ENCODE data around the gene MGRN1.

The MGRN1 gene

DNA sequence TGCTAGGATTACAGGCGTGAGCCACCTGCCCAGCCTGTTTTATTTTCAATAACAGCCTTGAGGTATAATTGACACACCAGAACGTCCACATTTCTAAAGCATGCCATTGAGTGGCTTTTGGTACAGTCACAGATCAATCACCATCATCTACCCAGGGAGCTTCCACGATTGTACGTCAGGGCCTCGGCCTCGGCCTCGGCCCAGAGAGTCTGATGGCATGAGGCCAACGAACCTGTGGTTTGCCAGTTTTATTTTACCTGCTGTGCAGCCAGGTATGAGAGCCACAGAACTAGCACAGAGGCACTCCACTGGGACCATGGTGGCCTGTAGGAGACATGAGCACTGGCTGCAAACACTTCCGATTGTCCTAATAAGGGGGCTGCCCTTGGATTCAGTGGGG lies 18.3 kb upstream of the MGRN1 start (continued):
- TF ChIP-seq, protein P1, sequence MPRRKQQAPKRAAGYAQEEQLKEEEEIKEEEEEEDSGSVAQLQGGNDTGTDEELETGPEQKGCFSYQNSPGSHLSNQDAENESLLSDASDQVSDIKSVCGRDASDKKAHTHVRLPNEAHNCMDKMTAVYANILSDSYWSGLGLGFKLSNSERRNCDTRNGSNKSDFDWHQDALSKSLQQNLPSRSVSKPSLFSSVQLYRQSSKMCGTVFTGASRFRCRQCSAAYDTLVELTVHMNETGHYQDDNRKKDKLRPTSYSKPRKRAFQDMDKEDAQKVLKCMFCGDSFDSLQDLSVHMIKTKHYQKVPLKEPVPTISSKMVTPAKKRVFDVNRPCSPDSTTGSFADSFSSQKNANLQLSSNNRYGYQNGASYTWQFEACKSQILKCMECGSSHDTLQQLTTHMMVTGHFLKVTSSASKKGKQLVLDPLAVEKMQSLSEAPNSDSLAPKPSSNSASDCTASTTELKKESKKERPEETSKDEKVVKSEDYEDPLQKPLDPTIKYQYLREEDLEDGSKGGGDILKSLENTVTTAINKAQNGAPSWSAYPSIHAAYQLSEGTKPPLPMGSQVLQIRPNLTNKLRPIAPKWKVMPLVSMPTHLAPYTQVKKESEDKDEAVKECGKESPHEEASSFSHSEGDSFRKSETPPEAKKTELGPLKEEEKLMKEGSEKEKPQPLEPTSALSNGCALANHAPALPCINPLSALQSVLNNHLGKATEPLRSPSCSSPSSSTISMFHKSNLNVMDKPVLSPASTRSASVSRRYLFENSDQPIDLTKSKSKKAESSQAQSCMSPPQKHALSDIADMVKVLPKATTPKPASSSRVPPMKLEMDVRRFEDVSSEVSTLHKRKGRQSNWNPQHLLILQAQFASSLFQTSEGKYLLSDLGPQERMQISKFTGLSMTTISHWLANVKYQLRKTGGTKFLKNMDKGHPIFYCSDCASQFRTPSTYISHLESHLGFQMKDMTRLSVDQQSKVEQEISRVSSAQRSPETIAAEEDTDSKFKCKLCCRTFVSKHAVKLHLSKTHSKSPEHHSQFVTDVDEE (CRISPR knock-in tag; IDR thresholded peaks at IDR 0.05), result no peak
- TF ChIP-seq ARNTL (CRISPR knock-in tag; IDR thresholded peaks at IDR 0.05; ENCODE audit: borderline replicate concordance, low read depth) (no peak), GLIS3 (CRISPR knock-in tag; IDR thresholded peaks at IDR 0.05) (no peak), ZNF565 (CRISPR knock-in tag; conservative IDR thresholded peaks at IDR 0.05; ENCODE audit: low read depth) (no peak)

DNA sequence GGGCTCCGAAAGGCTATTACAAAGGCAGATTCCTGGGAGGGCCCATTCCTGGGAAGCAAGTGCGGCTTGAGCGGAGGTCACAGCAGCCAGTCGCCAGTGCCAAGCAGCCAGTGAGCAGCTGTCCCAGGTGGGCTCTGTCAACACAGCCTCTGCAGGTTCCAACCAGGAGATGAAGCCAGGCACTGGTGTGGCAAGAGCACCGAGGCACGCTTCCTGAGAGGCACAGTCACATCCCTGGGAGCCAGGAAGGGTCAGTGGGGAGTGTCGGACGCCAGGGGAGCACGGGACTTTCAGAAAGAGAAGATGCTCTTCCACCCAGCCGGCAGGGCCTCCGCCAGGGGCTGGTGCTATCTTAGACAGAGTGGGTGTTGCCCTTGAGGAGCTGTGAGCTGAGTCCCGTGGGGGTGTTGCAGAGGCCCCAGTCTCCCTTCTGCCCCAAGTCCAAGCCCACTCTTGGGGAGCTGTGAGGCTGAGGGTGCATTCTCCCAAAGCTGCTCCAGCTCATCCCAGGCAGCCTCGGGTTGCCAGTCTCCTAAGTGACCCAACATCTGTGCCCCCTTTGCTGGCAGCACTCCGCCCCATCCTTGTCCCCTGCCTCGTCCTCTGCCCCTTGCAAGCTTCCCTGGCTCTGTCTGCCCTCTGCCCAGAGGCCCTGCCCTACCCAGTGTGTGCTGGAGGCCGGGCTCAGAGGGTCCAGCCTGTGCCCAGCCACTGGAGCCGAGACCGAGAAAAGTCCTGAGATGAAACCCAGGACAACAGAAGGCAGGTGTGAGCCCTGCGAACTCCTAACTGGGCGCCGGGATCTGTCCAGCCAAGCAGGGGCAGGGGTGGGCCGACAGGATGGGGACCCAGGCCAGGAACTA lies 16.6 kb upstream of the MGRN1 start:
- ATAC-seq, result no peak
- no peak for TF ChIP-seq OSR1 (CRISPR knock-in tag; IDR thresholded peaks at IDR 0.05)
- TF ChIP-seq BACH2 (CRISPR knock-in tag; IDR thresholded peaks at IDR 0.05; ENCODE audit: borderline replicate concordance), result no peak
- TF ChIP-seq CSDC2 (CRISPR knock-in tag; IDR thresholded peaks at IDR 0.05), result no peak
- TF ChIP-seq PPARA (CRISPR knock-in tag; IDR thresholded peaks at IDR 0.05; ENCODE audit: borderline replicate concordance), result no peak
- TF ChIP-seq, protein P2, sequence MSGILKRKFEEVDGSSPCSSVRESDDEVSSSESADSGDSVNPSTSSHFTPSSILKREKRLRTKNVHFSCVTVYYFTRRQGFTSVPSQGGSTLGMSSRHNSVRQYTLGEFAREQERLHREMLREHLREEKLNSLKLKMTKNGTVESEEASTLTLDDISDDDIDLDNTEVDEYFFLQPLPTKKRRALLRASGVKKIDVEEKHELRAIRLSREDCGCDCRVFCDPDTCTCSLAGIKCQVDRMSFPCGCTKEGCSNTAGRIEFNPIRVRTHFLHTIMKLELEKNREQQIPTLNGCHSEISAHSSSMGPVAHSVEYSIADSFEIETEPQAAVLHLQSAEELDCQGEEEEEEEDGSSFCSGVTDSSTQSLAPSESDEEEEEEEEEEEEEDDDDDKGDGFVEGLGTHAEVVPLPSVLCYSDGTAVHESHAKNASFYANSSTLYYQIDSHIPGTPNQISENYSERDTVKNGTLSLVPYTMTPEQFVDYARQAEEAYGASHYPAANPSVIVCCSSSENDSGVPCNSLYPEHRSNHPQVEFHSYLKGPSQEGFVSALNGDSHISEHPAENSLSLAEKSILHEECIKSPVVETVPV (CRISPR knock-in tag; IDR thresholded peaks at IDR 0.05), result no peak
- TF ChIP-seq ARNTL (CRISPR knock-in tag; IDR thresholded peaks at IDR 0.05; ENCODE audit: borderline replicate concordance, low read depth), result no peak

DNA sequence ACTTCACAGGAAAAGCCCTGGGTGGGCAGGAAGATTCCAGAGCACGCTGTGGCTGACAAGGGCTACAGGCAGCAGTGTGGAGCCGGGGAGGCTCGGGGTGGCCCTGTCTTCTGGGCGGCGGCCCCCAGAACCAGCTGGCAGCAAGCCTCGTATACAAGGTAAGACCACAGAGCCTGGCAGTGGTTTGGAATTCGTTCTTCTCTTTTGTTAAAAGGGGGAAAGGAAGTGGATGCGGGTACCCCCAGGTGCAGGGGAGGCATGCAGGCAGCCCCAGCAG lies 16.0 kb upstream of the MGRN1 start:
- no peak for TF ChIP-seq GLIS3 (CRISPR knock-in tag; IDR thresholded peaks at IDR 0.05)
- no peak for TF ChIP-seq ESRRG (CRISPR knock-in tag; IDR thresholded peaks at IDR 0.05)
- TF ChIP-seq RARB (CRISPR knock-in tag; IDR thresholded peaks at IDR 0.05), result no peak
- ATAC-seq, result no peak

DNA sequence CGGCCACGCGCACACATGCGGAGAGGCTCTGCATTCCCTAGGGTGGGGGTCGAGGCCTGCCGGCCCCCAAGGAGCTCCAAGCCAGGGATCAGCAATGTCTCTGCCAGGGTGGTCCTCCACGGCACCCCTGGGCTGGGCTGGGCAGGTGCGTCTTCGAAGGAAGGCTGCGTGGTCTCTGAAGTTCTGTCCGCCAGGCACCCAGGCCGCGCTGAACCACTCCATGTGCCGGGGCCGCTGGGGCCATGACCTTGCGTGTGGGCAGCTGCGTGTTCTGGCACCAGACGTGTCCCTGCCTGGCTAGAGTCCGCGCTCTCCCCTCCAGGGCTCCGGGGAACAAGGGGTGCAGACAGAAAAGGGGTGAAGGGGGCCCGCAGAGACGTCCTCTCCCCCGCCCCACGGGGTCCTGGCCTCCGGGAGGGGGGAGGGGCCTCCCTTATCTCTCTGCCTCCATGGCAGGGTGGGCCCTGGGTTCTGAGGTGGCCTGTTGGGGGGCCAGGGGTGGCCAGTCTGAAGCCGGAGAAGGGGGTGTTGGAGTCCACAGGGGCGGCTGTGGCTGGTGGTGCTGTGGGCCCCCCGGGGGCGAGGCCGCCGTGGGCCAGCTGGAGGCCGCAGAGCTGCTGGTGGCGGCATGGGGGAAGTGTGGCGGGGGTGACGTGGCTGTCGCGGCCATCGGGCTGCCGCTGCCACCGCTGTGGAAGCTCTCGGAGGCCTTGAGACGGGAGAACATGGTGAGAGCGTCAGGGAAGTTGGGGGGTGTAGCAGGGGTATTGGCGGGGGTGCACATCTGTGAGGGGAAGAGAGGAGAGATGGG lies 15.2 kb upstream of the MGRN1 start:
- ATAC-seq, result no peak
- TF ChIP-seq ESRRG (CRISPR knock-in tag; IDR thresholded peaks at IDR 0.05), result no peak
- TF ChIP-seq RARB (CRISPR knock-in tag; IDR thresholded peaks at IDR 0.05), result no peak
- no peak for TF ChIP-seq ZFP30 (CRISPR knock-in tag; IDR thresholded peaks at IDR 0.05)
- no peak for TF ChIP-seq ZC3H10 (CRISPR knock-in tag; IDR thresholded peaks at IDR 0.05)
- TF ChIP-seq SNAI2 (CRISPR knock-in tag; IDR thresholded peaks at IDR 0.05), result no peak
- no peak for TF ChIP-seq ZNF70 (CRISPR knock-in tag; IDR thresholded peaks at IDR 0.05)
- TF ChIP-seq ZNF8 (CRISPR knock-in tag; IDR thresholded peaks at IDR 0.05), result no peak
- TF ChIP-seq CSDC2 (CRISPR knock-in tag; IDR thresholded peaks at IDR 0.05), result no peak
- no peak for TF ChIP-seq ISL1 (CRISPR knock-in tag; IDR thresholded peaks at IDR 0.05)
- no peak for TF ChIP-seq ARNTL (CRISPR knock-in tag; IDR thresholded peaks at IDR 0.05; ENCODE audit: borderline replicate concordance, low read depth)
- no peak for TF ChIP-seq BACH2 (CRISPR knock-in tag; IDR thresholded peaks at IDR 0.05; ENCODE audit: borderline replicate concordance)
- TF ChIP-seq GLIS3 (CRISPR knock-in tag; IDR thresholded peaks at IDR 0.05), result no peak

DNA sequence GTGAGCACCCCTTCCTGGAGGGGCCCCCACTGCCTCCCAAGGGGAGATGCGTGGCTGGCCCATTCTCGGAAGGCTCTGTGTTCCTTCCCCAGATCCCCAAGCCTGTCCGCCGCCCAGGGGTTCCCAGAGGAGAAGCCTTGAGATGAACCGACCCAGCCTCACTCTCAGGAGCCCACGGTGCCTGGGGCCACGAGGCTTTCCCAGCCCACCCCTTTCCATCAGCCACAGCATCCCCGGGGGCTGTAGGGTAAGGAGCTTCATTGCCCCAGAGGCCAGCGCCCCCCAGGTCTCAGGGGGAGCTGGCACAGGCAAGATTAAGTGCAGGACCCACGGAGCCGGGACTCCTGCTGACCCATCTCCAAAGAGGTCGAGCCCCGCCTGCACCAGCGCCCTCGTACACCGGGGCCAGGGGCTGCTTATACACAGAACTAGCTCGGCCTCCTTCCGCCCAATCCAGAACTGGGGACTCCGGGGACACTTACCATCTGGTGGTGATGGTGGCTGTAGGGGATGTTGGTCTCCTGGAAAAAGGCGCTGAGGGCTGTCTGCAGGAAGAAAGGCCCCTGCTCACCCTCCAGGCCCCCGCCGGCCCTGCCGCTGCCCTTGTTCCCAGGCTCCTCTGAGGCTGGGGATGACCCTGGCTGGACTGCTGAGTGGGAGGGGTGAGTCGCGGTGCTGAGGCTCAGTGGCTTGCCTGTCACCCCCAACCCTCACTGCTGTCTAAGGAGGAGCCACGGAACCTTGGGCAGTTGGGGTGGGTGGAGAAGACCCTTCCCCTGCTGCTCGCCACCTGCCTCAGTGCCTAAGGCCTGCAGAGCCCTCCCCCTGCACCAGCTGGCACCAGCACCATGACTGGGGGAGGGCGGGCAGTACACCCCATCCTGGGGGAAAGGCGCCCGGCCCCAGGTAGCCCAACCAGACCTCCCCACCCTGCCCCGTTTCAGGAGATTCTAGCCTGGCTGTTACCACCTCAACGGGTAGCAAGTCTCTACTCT lies 14.3 kb upstream of the MGRN1 start:
- no peak for ATAC-seq
- no peak for TF ChIP-seq RARB (CRISPR knock-in tag; IDR thresholded peaks at IDR 0.05)
- TF ChIP-seq, protein P3, sequence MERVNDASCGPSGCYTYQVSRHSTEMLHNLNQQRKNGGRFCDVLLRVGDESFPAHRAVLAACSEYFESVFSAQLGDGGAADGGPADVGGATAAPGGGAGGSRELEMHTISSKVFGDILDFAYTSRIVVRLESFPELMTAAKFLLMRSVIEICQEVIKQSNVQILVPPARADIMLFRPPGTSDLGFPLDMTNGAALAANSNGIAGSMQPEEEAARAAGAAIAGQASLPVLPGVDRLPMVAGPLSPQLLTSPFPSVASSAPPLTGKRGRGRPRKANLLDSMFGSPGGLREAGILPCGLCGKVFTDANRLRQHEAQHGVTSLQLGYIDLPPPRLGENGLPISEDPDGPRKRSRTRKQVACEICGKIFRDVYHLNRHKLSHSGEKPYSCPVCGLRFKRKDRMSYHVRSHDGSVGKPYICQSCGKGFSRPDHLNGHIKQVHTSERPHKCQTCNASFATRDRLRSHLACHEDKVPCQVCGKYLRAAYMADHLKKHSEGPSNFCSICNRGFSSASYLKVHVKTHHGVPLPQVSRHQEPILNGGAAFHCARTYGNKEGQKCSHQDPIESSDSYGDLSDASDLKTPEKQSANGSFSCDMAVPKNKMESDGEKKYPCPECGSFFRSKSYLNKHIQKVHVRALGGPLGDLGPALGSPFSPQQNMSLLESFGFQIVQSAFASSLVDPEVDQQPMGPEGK (CRISPR knock-in tag; IDR thresholded peaks at IDR 0.05; ENCODE audit: borderline replicate concordance), result no peak
- no peak for TF ChIP-seq ARNTL (CRISPR knock-in tag; IDR thresholded peaks at IDR 0.05; ENCODE audit: borderline replicate concordance, low read depth)
- TF ChIP-seq, protein P1 (CRISPR knock-in tag; IDR thresholded peaks at IDR 0.05), result no peak
- no peak for TF ChIP-seq ESRRG (CRISPR knock-in tag; IDR thresholded peaks at IDR 0.05)
- no peak for TF ChIP-seq ZFP3 (CRISPR knock-in tag; IDR thresholded peaks at IDR 0.05)
- no peak for TF ChIP-seq CSDC2 (CRISPR knock-in tag; IDR thresholded peaks at IDR 0.05)
- TF ChIP-seq, protein P4, sequence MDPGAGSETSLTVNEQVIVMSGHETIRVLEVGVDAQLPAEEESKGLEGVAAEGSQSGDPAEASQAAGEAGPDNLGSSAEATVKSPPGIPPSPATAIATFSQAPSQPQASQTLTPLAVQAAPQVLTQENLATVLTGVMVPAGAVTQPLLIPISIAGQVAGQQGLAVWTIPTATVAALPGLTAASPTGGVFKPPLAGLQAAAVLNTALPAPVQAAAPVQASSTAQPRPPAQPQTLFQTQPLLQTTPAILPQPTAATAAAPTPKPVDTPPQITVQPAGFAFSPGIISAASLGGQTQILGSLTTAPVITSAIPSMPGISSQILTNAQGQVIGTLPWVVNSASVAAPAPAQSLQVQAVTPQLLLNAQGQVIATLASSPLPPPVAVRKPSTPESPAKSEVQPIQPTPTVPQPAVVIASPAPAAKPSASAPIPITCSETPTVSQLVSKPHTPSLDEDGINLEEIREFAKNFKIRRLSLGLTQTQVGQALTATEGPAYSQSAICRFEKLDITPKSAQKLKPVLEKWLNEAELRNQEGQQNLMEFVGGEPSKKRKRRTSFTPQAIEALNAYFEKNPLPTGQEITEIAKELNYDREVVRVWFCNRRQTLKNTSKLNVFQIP (CRISPR knock-in tag; IDR thresholded peaks at IDR 0.05; ENCODE audit: borderline replicate concordance, low read depth), result no peak

All from SK-N-SH treated with all-trans-retinoic acid at 6 μM for 48 hours (cell line).